B cell (primary cell): ENCODE results near the gene MAP4K4. TPM values are rescaled to one million over a fixed set of nuclear protein-coding genes. Genes with fewer than 3 reads are reported as not detected.

Experiments used
- ATAC-seq: fragments of 200-7000 bp; cut with Tn5 transposase; one replicate; pipeline ENCODE4 v1.10.0; 2021; ENCODE audit warnings: low read depth, mild to moderate bottlenecking, moderate number of reproducible peaks, moderate library complexity
- CTCF ChIA-PET: fragments of 350-600 bp; sonication (Branson Sonifier 250); formaldehyde crosslinking; loops from one replicate; lab custom pipeline; 2021; ENCODE audit warnings: antibody characterized with exemption, inconsistent platforms; lab: Charles Lee
- POLR2A ChIA-PET: fragments of 350-600 bp; sonication (Branson Sonifier 250); formaldehyde crosslinking; loops from one replicate; lab custom pipeline; 2021; ENCODE audit warnings: antibody characterized with exemption; lab: Charles Lee
- DNase-seq: peaks from one replicate; pipeline ENCODE4 v3.0.0; 2013
- H2AFZ ChIP-seq: 2 replicates; pipeline ENCODE4 v1.6.1; 2012; ENCODE audit warnings: mild to moderate bottlenecking, low read depth, low read length; ENCODE audit not compliant: insufficient read depth, poor library complexity, severe bottlenecking
- H3K27ac ChIP-seq, 2 donors: 1 replicate in 1 of 2; 2 replicates in 1 of 2; pipeline ENCODE4 v1.5.1; 2012 to 2013; ENCODE audit warnings: low read length in 2 of 2, mild to moderate bottlenecking in 2 of 2, moderate library complexity in 1 of 2
- H3K27me3 ChIP-seq, 4 experiments: fragments of 200-600 bp in 1 of 4; sonication (generic) in 1 of 4; replicated peaks in 1 of 4; 1 replicate in 2 of 4; 2 replicates in 2 of 4; pipeline versions ENCODE4 v1.6.1 to v1.7.0; 2013 to 2016; ENCODE audit warnings: low read length in 3 of 4, mild to moderate bottlenecking in 2 of 4, mixed read lengths in 1 of 4, moderate library complexity in 1 of 4; ENCODE audit not compliant: insufficient read depth in 4 of 4, control insufficient read depth in 3 of 4; ENCODE audit errors: control extremely low read depth in 1 of 4
- H3K36me3 ChIP-seq, 2 experiments: replicated peaks in 1 of 2; 1 replicate in 1 of 2; 2 replicates in 1 of 2; pipeline versions ENCODE4 v1.6.1 to v1.7.1; 2013; ENCODE audit warnings: low read length in 1 of 2; ENCODE audit not compliant: insufficient read depth in 2 of 2, control insufficient read depth in 1 of 2; ENCODE audit errors: control extremely low read depth in 1 of 2, extremely low read depth in 1 of 2
- H3K4me1 ChIP-seq, 2 donors: fragments of 200-600 bp in 1 of 2; sonication (generic) in 1 of 2; 1 replicate in 1 of 2; 2 replicates in 1 of 2; pipeline versions ENCODE4 v1.5.1 to v1.6.1; 2013 to 2017; ENCODE audit warnings: low read length in 2 of 2; ENCODE audit not compliant: control insufficient read depth in 2 of 2, insufficient read depth in 2 of 2
- H3K4me2 ChIP-seq: replicated peaks from 2 replicates; pipeline ENCODE3; 2012; ENCODE audit warnings: mild to moderate bottlenecking, low read depth, low read length; ENCODE audit not compliant: poor library complexity, severe bottlenecking
- H3K4me3 ChIP-seq, 5 experiments: fragments of 200-600 bp in 1 of 5; sonication (generic) in 1 of 5; 1 replicate in 3 of 5; 2 replicates in 2 of 5; pipeline versions ENCODE4 v1.5.1 to v1.7.0; 2011 to 2016; ENCODE audit warnings: low read length in 4 of 5, mild to moderate bottlenecking in 4 of 5, low read depth in 2 of 5, control low read depth in 1 of 5, moderate library complexity in 1 of 5; ENCODE audit not compliant: insufficient read depth in 1 of 5; ENCODE audit errors: control extremely low read depth in 1 of 5, extremely low read depth in 1 of 5
- H3K79me2 ChIP-seq: fragments of 200-600 bp; sonication (generic); one replicate; pipeline ENCODE4 v1.6.0; 2016; ENCODE audit warnings: low read length; ENCODE audit not compliant: control insufficient read depth, insufficient read depth
- H3K9ac ChIP-seq: fragments of 200-600 bp; sonication (generic); 2 replicates; pipeline ENCODE4 v1.6.1; 2017; ENCODE audit warnings: mild to moderate bottlenecking, low read length, moderate library complexity
- H3K9me3 ChIP-seq, 3 donors: one replicate each; pipeline versions ENCODE4 v1.6.1 to v1.7.1; 2013; ENCODE audit warnings: low read length in 2 of 3; ENCODE audit not compliant: control insufficient read depth in 2 of 3, insufficient read depth in 1 of 3; ENCODE audit errors: control extremely low read depth in 1 of 3
- H4K20me1 ChIP-seq: 2 replicates; pipeline ENCODE4 v1.6.0; 2012; ENCODE audit warnings: mild to moderate bottlenecking, low read length; ENCODE audit not compliant: insufficient read depth, control insufficient read depth, poor library complexity, severe bottlenecking
- H3K27ac Mint-ChIP-seq: one replicate; pipeline ENCODE4 v1.8.0; 2021; ENCODE audit warnings: mixed read lengths
- H3K27me3 Mint-ChIP-seq: one replicate; pipeline ENCODE4 v1.8.0; 2021; ENCODE audit warnings: mixed read lengths
- H3K4me1 Mint-ChIP-seq: one replicate; pipeline ENCODE4 v1.8.0; 2021; ENCODE audit warnings: mixed read lengths
- H3K4me3 Mint-ChIP-seq: one replicate; pipeline ENCODE4 v1.8.0; 2021; ENCODE audit warnings: mixed read lengths
- H3K9me3 Mint-ChIP-seq: one replicate; pipeline ENCODE4 v1.8.0; 2022; ENCODE audit warnings: mixed read lengths; ENCODE audit not compliant: insufficient read depth
- CTCF ChIP-seq: fragments of 200-600 bp; IDR thresholded peaks from one replicate; pipeline ENCODE4 v1.8.0; 2022; ENCODE audit warnings: antibody characterized with exemption, mild to moderate bottlenecking
- EZH2 ChIP-seq: IDR thresholded peaks from 2 replicates; pipeline ENCODE4 v1.6.1; 2012; ENCODE audit warnings: borderline replicate concordance, low read depth, mild to moderate bottlenecking, moderate library complexity, low read length; ENCODE audit not compliant: insufficient read depth, poor library complexity, severe bottlenecking
- WGBS: methylation state at CpG from one replicate; pipeline ENCODE4 v1.1.5; 2013; ENCODE audit warnings: missing lambda C conversion rate; ENCODE audit not compliant: insufficient coverage; 5-methylcytosine and 5-hydroxymethylcytosine counted together
- intact Hi-C: fragments of 100-400 bp; cut with micrococcal nuclease; formaldehyde crosslinking; loops from one replicate; pipeline ENCODE4 v1.10.0; 2022
- polyA plus RNA-seq: library from polyadenylated mRNA; depleted of rRNA; stranded (reverse); fragments of >200 nt; gene quantifications from 2 replicates; pipeline ENCODE4 v1.2.3, GENCODE V29; 2012
- total RNA-seq, 2 donors: library from RNA; stranded (reverse); fragments of 120-200 nt in 1 of 2; gene quantifications; 1 replicate in 1 of 2; 2 replicates in 1 of 2; pipeline versions ENCODE4 v1.2.3 to v1.2.4, GENCODE V29; 2013 to 2022

Gene MAP4K4
- total and polyA plus RNA-seq, 2 donors (not counting 1 experiment from before 2014, with no cell fraction given): 54.8 to 280 TPM

DNA sequence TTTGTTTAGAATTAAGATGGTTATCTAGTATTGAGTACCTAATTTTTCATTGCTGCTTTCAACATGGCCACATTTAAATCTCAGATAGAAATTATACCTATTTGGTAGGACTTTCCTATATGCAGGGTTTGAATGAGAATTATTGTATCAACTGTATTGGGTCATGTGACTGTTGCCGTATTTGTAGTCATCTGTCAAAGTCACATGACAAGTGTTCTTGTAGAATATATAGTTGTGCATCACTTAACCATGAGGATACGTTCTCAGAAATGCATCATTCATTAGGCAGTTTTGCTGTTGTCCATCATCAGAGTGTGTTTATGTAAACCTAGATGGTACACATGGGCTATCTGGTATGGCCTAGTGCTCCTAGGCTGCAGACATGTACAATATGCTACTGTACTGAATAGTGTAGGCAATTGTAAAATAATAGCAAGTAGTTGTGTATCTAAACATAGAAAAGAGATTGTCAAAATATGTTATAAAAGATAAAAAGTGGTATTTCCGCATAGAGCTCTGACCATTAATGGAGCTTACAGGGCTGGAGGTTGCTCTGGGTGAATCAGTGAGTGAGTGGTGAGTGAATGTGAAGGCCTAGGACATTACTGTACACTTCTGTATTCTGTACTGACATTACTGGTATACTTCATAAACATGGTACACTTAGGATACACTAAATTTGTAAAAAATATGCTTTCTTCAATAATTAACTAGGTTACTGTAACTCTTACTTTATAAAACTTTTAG lies 123.7 kb downstream of the MAP4K4 start:
- WGBS: 93% methylated on average over 2 of the region's 3 CpGs
- DNase-seq (no peak), ATAC-seq (no peak)
- peaks cover 92% of the 10 kb centered on the region for H3K79me2 ChIP-seq
- peaks cover 12 to 44% of the 10 kb centered on the region in 2 donors for H3K4me1 ChIP-seq
- H3K4me2 ChIP-seq: no peak overlapping the region
- intact Hi-C loops: loop anchor here (5.0 kb wide), 4 partner anchors 39 to 289 kb away; partner anchors contain the start of gene MAP4K4
- H3K9me3 ChIP-seq: no peaks in the 10 kb centered on the region
- no peak overlapping the region for H3K27ac Mint-ChIP-seq
- peak overlapping the region in 1 of 2 donors; percentile 46 for H3K27ac ChIP-seq
- TF ChIP-seq EZH2 (no peak), CTCF (no peak)
- H2AFZ ChIP-seq: no peak overlapping the region
- peaks cover 68% of the 10 kb centered on the region for H3K4me1 Mint-ChIP-seq
- no peaks in the 10 kb centered on the region for H3K27me3 ChIP-seq
- H3K36me3 ChIP-seq: peaks cover 6 to 14% of the 10 kb centered on the region in 2 experiments
- H3K9ac ChIP-seq: no peak overlapping the region
- H3K27me3 Mint-ChIP-seq: no peaks in the 10 kb centered on the region
- no peak overlapping the region for H3K4me3 Mint-ChIP-seq
- CTCF ChIA-PET: interaction anchor here (1.0 to 17.4 kb wide), 14 partner anchors 10 to 479 kb away, joined by 3 to 288 read pairs (median 4); no protein-coding TSS in a partner anchor
- H4K20me1 ChIP-seq: peaks cover 83% of the 10 kb centered on the region
- POLR2A ChIA-PET: no interaction called here
- H3K9me3 Mint-ChIP-seq: no peaks in the 10 kb centered on the region
- no peak overlapping the region for H3K4me3 ChIP-seq
